Mesendoderm (in vitro differentiated cells): Measurements from ENCODE around the gene ANTXR1.

Source experiments
- DNase-seq: peaks from one replicate; pipeline ENCODE4 v3.0.0; 2013
- H2AK5ac ChIP-seq: 2 replicates; pipeline ENCODE4 v1.6.1; 2013; ENCODE audit warnings: low read length, inconsistent platforms
- H2BK120ac ChIP-seq: 2 replicates; pipeline ENCODE4 v1.6.1; 2013; ENCODE audit warnings: low read depth, mild to moderate bottlenecking, low read length, moderate library complexity, mixed read lengths
- H2BK15ac ChIP-seq: replicated peaks from 2 replicates; pipeline ENCODE4 v1.6.1; 2013; ENCODE audit warnings: low read depth, mild to moderate bottlenecking, moderate library complexity
- H2BK5ac ChIP-seq: 2 replicates; pipeline ENCODE4 v1.6.1; 2013; ENCODE audit warnings: low read length, inconsistent platforms
- H3K18ac ChIP-seq: 2 replicates; pipeline ENCODE4 v1.6.1; 2013; ENCODE audit warnings: mild to moderate bottlenecking, low read length, mixed read lengths
- H3K23ac ChIP-seq: one replicate; pipeline ENCODE4 v1.6.1; 2013; ENCODE audit warnings: low read length
- H3K27ac ChIP-seq: 2 replicates; pipeline ENCODE4 v1.5.1; 2013; ENCODE audit warnings: low read depth, mild to moderate bottlenecking, inconsistent platforms, low read length, moderate library complexity
- H3K27me3 ChIP-seq: 2 replicates; pipeline ENCODE4 v1.6.1; 2013; ENCODE audit warnings: low read length, control low read depth, mild to moderate bottlenecking, inconsistent platforms; ENCODE audit not compliant: insufficient read depth, poor library complexity
- H3K36me3 ChIP-seq: 2 replicates; pipeline ENCODE4 v1.6.1; 2013; ENCODE audit warnings: low read length, inconsistent platforms; ENCODE audit not compliant: control insufficient read depth, insufficient read depth
- H3K4ac ChIP-seq: one replicate; pipeline ENCODE4 v1.6.1; 2013; ENCODE audit warnings: low read depth, mild to moderate bottlenecking, low read length, moderate library complexity
- H3K4me1 ChIP-seq: 2 replicates; pipeline ENCODE4 v1.6.1; 2013; ENCODE audit warnings: low read depth, low read length, inconsistent platforms; ENCODE audit not compliant: control insufficient read depth
- H3K4me2 ChIP-seq: 2 replicates; pipeline ENCODE4 v1.6.1; 2013; ENCODE audit warnings: low read length
- H3K4me3 ChIP-seq: 2 replicates; pipeline ENCODE4 v1.5.1; 2013; ENCODE audit warnings: mild to moderate bottlenecking, low read length
- H3K56ac ChIP-seq: one replicate; pipeline ENCODE4 v1.6.1; 2013; ENCODE audit warnings: low read length
- H3K79me1 ChIP-seq: 2 replicates; pipeline ENCODE4 v1.6.1; 2013; ENCODE audit warnings: low read length, inconsistent platforms
- H3K79me2 ChIP-seq: 2 replicates; pipeline ENCODE4 v1.6.1; 2013; ENCODE audit warnings: mild to moderate bottlenecking, low read length; ENCODE audit not compliant: control insufficient read depth, insufficient read depth
- H3K9ac ChIP-seq: 2 replicates; pipeline ENCODE4 v1.6.1; 2013; ENCODE audit warnings: low read length, inconsistent platforms
- H4K5ac ChIP-seq: one replicate; pipeline ENCODE4 v1.6.1; 2013; ENCODE audit warnings: low read length
- H4K8ac ChIP-seq: one replicate; pipeline ENCODE4 v1.6.1; 2013; ENCODE audit warnings: low read depth, mild to moderate bottlenecking, control low read depth, low read length, moderate library complexity
- WGBS: extraction: QIAGEN DNeasy Blood & Tissue Kit; methylation state at CpG from one replicate; pipeline ENCODE4 v1.1.7; 2013; ENCODE audit warnings: low lambda C conversion rate, missing lambda C conversion rate; ENCODE audit not compliant: insufficient coverage; ENCODE audit errors: extremely low coverage; 5-methylcytosine and 5-hydroxymethylcytosine counted together

ANTXR1 gene

DNA sequence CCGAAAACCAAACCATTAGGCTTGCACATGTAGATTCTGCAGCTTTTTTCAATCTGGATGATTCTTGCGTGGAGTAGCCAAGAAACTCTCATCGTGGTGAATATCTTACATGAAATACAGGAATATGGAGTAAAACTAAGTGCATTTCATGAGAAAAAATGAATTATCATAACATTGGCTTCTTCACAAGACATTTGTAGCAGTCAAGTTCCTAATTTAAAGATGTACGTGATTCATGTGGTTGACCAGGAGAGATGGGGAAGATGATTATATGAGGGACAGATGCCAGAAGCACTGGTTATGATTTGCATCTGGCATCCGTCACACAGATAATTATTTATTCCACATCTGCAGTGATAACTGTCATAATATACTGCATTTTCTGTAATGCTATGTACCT, 90.4 kb downstream of the ANTXR1 start:
- Histone ChIP-seq H3K27ac (no peak overlapping the region), H3K4me2 (no peak overlapping the region), H2BK15ac (no peak overlapping the region), H3K79me2 (no peaks in the 10 kb centered on the region), H3K23ac (no peak overlapping the region), H3K4me1 (no peaks in the 10 kb centered on the region), H3K4me3 (no peak overlapping the region), H3K56ac (no peak overlapping the region), H3K27me3 (no peaks in the 10 kb centered on the region), H2BK120ac (no peak overlapping the region), H2BK5ac (no peak overlapping the region), H3K18ac (no peak overlapping the region), H4K5ac (no peak overlapping the region), H3K4ac (no peak overlapping the region), H3K9ac (no peak overlapping the region), H3K36me3 (no peaks in the 10 kb centered on the region), H3K79me1 (no peaks in the 10 kb centered on the region), H2AK5ac (no peak overlapping the region), H4K8ac (no peak overlapping the region)
- DNase-seq: no peak
- WGBS: no CpG with 5 or more reads among the region's 5 CpGs

DNA sequence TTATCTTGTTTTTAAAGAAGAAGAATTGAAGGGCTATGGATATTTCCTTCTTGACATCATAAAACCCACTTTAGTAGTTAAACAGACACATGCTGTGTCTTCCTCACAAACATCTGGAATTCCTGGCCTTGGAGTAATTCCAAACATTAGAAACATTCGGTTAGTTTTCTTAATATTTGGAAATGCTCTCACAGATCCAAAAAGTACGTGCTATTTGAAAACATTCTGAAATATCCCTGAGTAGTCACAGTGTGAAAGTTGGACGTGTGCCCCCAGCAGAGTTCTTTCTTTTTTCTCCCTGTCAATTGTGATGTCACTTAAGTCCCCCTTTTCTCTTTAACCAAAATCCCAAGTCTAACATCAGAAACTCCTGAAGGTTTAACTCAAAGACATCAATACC, 91.3 kb downstream of the ANTXR1 start:
- H3K9ac ChIP-seq: no peak overlapping the region

DNA sequence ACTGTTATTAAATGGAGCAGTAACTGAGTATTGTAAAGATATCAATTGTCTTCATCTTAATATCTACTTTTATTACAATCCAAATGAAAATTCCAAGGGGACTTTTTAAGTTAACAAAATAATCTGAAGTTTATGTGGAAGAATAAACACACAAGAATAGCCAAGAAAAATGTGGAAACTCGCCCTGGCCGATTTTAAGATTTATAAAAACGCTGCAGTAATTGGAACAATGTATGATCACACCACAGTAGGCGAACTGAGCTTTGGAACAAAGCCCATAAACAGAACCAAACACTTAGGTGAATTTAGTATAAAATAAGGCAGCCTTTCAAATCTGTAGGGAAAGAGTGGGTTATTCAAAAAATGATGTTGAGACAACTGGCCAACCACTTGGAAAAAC, 96.3 kb downstream of the ANTXR1 start:
- H3K4me3 ChIP-seq: no peak overlapping the region
- WGBS: no CpG with 5 or more reads among the region's 4 CpGs
- no peak overlapping the region for H3K9ac ChIP-seq
- no peaks in the 10 kb centered on the region for H3K79me2 ChIP-seq
- H2AK5ac ChIP-seq: no peak overlapping the region
- H3K4me2 ChIP-seq: no peak overlapping the region
- no peaks in the 10 kb centered on the region for H3K27me3 ChIP-seq
- no peak overlapping the region for H3K18ac ChIP-seq
- no peak overlapping the region for H4K5ac ChIP-seq
- H3K79me1 ChIP-seq: no peaks in the 10 kb centered on the region
- H3K56ac ChIP-seq: no peak overlapping the region
- no peak for DNase-seq
- H2BK15ac ChIP-seq: no peak overlapping the region
- H2BK120ac ChIP-seq: no peak overlapping the region
- no peak overlapping the region for H3K23ac ChIP-seq
- H3K27ac ChIP-seq: no peak overlapping the region
- H2BK5ac ChIP-seq: no peak overlapping the region
- no peaks in the 10 kb centered on the region for H3K36me3 ChIP-seq
- no peak overlapping the region for H3K4ac ChIP-seq
- no peaks in the 10 kb centered on the region for H3K4me1 ChIP-seq
- no peak overlapping the region for H4K8ac ChIP-seq

More for the DNA sequence above, 91.3 kb downstream of the ANTXR1 start:
- Histone ChIP-seq H3K79me2 (no peaks in the 10 kb centered on the region), H3K27me3 (no peaks in the 10 kb centered on the region), H3K4me3 (no peak overlapping the region), H2AK5ac (no peak overlapping the region), H2BK120ac (no peak overlapping the region), H3K23ac (no peak overlapping the region), H3K4me2 (no peak overlapping the region), H3K27ac (no peak overlapping the region), H3K4ac (no peak overlapping the region), H3K4me1 (no peaks in the 10 kb centered on the region), H3K56ac (no peak overlapping the region), H3K79me1 (no peaks in the 10 kb centered on the region), H3K18ac (no peak overlapping the region), H2BK15ac (no peak overlapping the region), H4K5ac (no peak overlapping the region), H2BK5ac (no peak overlapping the region), H3K36me3 (no peaks in the 10 kb centered on the region), H4K8ac (no peak overlapping the region)
- no CpG with 5 or more reads among the region's 3 CpGs for WGBS
- DNase-seq: no peak

DNA sequence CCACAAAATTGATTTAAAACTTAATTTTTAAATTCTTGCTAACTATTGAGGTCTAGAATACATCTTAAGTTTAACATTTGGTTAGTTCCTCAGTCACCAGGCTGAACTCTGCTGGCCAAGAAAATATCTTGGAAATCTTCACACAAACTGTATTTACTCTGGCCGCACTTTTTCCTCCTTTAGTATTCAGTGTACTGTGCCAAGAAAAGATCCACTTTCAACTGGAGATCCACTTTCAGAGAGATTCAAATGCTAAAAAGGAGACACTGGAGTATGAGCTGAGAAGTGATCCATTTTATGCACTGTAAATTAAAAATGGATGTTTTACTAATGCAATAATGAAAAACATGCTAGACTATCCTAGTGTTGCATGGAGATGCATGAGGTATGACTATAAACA, 98.1 kb downstream of the ANTXR1 start:
- Histone ChIP-seq H3K27me3 (no peaks in the 10 kb centered on the region), H2AK5ac (no peak overlapping the region), H3K36me3 (no peaks in the 10 kb centered on the region), H2BK5ac (no peak overlapping the region), H3K27ac (no peak overlapping the region), H3K23ac (no peak overlapping the region), H4K5ac (no peak overlapping the region), H3K9ac (no peak overlapping the region), H3K18ac (no peak overlapping the region), H3K4ac (no peak overlapping the region), H3K4me1 (no peaks in the 10 kb centered on the region), H2BK120ac (no peak overlapping the region), H3K4me3 (no peak overlapping the region), H3K79me2 (no peaks in the 10 kb centered on the region), H3K4me2 (no peak overlapping the region), H4K8ac (no peak overlapping the region), H3K56ac (no peak overlapping the region), H3K79me1 (no peaks in the 10 kb centered on the region), H2BK15ac (no peak overlapping the region)
- no peak for DNase-seq
- WGBS: no CpG with 5 or more reads among the region's 1 CpG

DNA sequence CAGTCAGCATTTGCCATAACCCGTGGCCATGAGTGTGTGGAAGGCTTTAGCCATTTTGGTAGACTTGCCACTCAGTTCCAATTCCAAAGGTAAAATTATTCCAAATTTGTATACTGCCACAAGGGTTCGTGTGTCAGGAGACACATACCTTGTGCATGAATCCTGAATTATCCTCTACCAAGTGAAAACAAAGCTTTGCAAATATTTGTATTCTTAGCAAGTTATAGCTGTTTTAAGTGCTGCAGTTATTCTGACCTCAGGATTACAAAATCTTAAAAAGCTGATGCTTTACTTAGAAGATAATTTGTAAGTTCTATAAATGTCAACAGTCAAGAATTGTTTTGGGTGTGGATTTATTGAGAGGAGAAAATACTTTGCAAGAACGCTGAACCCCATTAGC, 100.6 kb downstream of the ANTXR1 start:
- Histone ChIP-seq H4K5ac (no peak overlapping the region), H3K36me3 (no peaks in the 10 kb centered on the region), H3K27ac (no peak overlapping the region), H3K56ac (no peak overlapping the region), H3K4me2 (no peak overlapping the region), H2BK120ac (no peak overlapping the region), H4K8ac (no peak overlapping the region), H3K4me3 (no peak overlapping the region), H3K27me3 (no peaks in the 10 kb centered on the region), H2AK5ac (no peak overlapping the region), H3K23ac (no peak overlapping the region), H3K4ac (no peak overlapping the region), H3K79me2 (no peaks in the 10 kb centered on the region), H3K18ac (no peak overlapping the region), H2BK5ac (no peak overlapping the region), H3K79me1 (no peaks in the 10 kb centered on the region), H3K4me1 (no peaks in the 10 kb centered on the region), H3K9ac (no peak overlapping the region), H2BK15ac (no peak overlapping the region)
- no peak for DNase-seq
- WGBS: no CpG with 5 or more reads among the region's 3 CpGs

DNA sequence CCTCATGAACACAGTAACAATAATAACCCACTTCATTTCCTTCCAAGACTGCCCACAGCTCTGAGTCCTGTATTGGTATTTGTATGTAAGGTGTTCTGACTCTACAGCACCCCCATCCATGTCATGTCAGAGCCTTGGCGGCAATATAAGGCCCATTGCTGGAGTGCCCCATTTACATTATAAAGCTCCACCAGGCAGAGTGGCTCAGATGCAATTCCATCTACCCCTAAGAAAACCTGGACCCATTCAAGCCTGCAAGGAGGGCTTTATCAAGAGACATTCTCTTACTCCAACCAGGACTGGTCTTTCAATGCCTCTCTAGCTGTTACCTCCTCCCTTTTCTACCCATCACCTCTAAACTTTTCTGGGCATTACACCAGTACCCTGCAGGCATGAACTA, 101.6 kb downstream of the ANTXR1 start:
- Histone ChIP-seq H3K9ac (no peak overlapping the region), H3K27ac (no peak overlapping the region)

More for the DNA sequence above, 101.6 kb downstream of the ANTXR1 start:
- no peak for DNase-seq
- Histone ChIP-seq H2AK5ac (no peak overlapping the region), H4K8ac (no peak overlapping the region), H3K27me3 (no peaks in the 10 kb centered on the region), H3K56ac (no peak overlapping the region), H4K5ac (no peak overlapping the region), H2BK15ac (no peak overlapping the region), H2BK120ac (no peak overlapping the region), H3K4me2 (no peak overlapping the region), H3K18ac (no peak overlapping the region), H3K79me1 (no peaks in the 10 kb centered on the region), H3K23ac (no peak overlapping the region), H3K4me1 (peaks cover 2% of the 10 kb centered on the region), H3K79me2 (no peaks in the 10 kb centered on the region), H3K4ac (no peak overlapping the region), H3K36me3 (no peaks in the 10 kb centered on the region), H2BK5ac (no peak overlapping the region), H3K4me3 (no peak overlapping the region)
- WGBS: no CpG with 5 or more reads among the region's 1 CpG
